Aorta (tissue), 5 donors: Measurements from ENCODE around the gene KREMEN1. TPM values are rescaled to one million over a fixed set of nuclear protein-coding genes. Genes with fewer than 3 reads are reported as not detected.

ENCODE experiments used
- ATAC-seq: fragments of 200-7000 bp; cut with Tn5 transposase; one replicate; pipeline ENCODE4 v1.9.1; 2022; ENCODE audit warnings: moderate library complexity; ENCODE audit not compliant: low FRiP score
- DNase-seq, 2 donors: peaks; one replicate each; pipeline ENCODE4 v3.0.0-alpha.2; 2020
- H3K27ac ChIP-seq, 2 donors: one replicate each; pipeline ENCODE4 v1.5.1; 2013; ENCODE audit warnings: low read length in 2 of 2, mild to moderate bottlenecking in 2 of 2, moderate library complexity in 2 of 2, control low read depth in 1 of 2, inconsistent platforms in 1 of 2, low read depth in 1 of 2
- H3K27me3 ChIP-seq, 2 donors: one replicate each; pipeline ENCODE4 v1.6.1; 2013; ENCODE audit warnings: control low read depth in 1 of 2, low read length in 1 of 2, mild to moderate bottlenecking in 1 of 2, moderate library complexity in 1 of 2; ENCODE audit not compliant: insufficient read depth in 2 of 2, control insufficient read depth in 1 of 2
- H3K36me3 ChIP-seq, 2 donors: one replicate each; pipeline ENCODE4 v1.6.1; 2013; ENCODE audit warnings: control low read depth in 1 of 2, low read length in 1 of 2, mild to moderate bottlenecking in 1 of 2; ENCODE audit not compliant: insufficient read depth in 2 of 2, control insufficient read depth in 1 of 2
- H3K4me1 ChIP-seq, 2 donors: one replicate each; pipeline ENCODE4 v1.6.1; 2013; ENCODE audit warnings: low read length in 2 of 2, control low read depth in 1 of 2, mild to moderate bottlenecking in 1 of 2, moderate library complexity in 1 of 2; ENCODE audit not compliant: insufficient read depth in 2 of 2, control insufficient read depth in 1 of 2
- H3K4me3 ChIP-seq, 2 donors: one replicate each; pipeline ENCODE4 v1.5.1; 2013; ENCODE audit warnings: low read length in 2 of 2, control low read depth in 1 of 2, mild to moderate bottlenecking in 1 of 2
- H3K9me3 ChIP-seq: one replicate; pipeline ENCODE4 v1.6.1; 2013; ENCODE audit warnings: mild to moderate bottlenecking, low read length; ENCODE audit not compliant: control insufficient read depth
- WGBS, 2 donors: extraction: QIAGEN DNeasy Blood & Tissue Kit; methylation state at CpG; one replicate each; pipeline ENCODE4 v1.1.7; 2013; 5-methylcytosine and 5-hydroxymethylcytosine counted together
- intact Hi-C, 2 donors: fragments of 100-400 bp; cut with DNase I; formaldehyde crosslinking; loops; one replicate each; pipeline versions ENCODE4 v1.14.2 to v1.15.0; 2022
- polyA plus RNA-seq, 2 donors: library from polyadenylated mRNA; stranded (reverse); fragments of 200-250 nt; gene quantifications; one replicate each; pipeline ENCODE4 v1.2.3, GENCODE V29; 2013
- total RNA-seq, 2 donors: library from RNA; stranded (reverse); fragmentation: NEBNext Ultra II Directional; extraction: Animal tissue kit (Norgen Biotek cat#: 25700); gene quantifications; one replicate each; pipeline ENCODE4 v1.2.1, GENCODE V29; 2021
- donor health status: healthy with polysubstance abuse.
- donor health status: Bipolar disorder and iron deficiency.
- donor health status: DM: no; HTN: no; CAD: no.
- donor health status: DM: no; HTN: no; CAD: no.
- donor health status: DM: yes; HTN: yes; CAD: no.

The KREMEN1 gene
- total and polyA plus RNA-seq, 4 donors: 1.9 to 19.1 (median 8.5) TPM

GRCh38 chr22:29043906-29044575, 28.8 kb upstream of the KREMEN1 start:
- WGBS, 2 donors: 74 to 79% methylated on average over 7 of the region's 7 CpGs
- Histone ChIP-seq H3K27me3 (no peaks in the 10 kb centered on the region), H3K27ac (peak overlapping the region in 1 of 2 donors; percentile 69), H3K9me3 (no peaks in the 10 kb centered on the region), H3K4me1 (peaks cover 0 to 4% of the 10 kb centered on the region in 2 donors), H3K4me3 (no peak overlapping the region), H3K36me3 (no peaks in the 10 kb centered on the region)
- ATAC-seq (no peak), DNase-seq (no peak)
- intact Hi-C loops: loop anchor here in 1 of 2 donors (10.0 kb wide), 1 partner anchor 439 kb away; no protein-coding TSS in a partner anchor

GRCh38 chr22:29044657-29045176, 28.1 kb upstream of the KREMEN1 start:
- DNase-seq (no peak), ATAC-seq (peak; percentile 42)
- intact Hi-C loops: loop anchor here in 1 of 2 donors (10.0 kb wide), 1 partner anchor 440 kb away; no protein-coding TSS in a partner anchor
- Histone ChIP-seq H3K9me3 (no peaks in the 10 kb centered on the region), H3K4me3 (no peak overlapping the region), H3K27me3 (no peaks in the 10 kb centered on the region), H3K27ac (peak overlapping the region in 1 of 2 donors; percentile 69), H3K4me1 (peaks cover 0 to 4% of the 10 kb centered on the region in 2 donors), H3K36me3 (peaks cover 0 to 6% of the 10 kb centered on the region in 2 donors)
- 57 to 65% methylated on average over 13 of the region's 13 CpGs for WGBS, 2 donors

DNA sequence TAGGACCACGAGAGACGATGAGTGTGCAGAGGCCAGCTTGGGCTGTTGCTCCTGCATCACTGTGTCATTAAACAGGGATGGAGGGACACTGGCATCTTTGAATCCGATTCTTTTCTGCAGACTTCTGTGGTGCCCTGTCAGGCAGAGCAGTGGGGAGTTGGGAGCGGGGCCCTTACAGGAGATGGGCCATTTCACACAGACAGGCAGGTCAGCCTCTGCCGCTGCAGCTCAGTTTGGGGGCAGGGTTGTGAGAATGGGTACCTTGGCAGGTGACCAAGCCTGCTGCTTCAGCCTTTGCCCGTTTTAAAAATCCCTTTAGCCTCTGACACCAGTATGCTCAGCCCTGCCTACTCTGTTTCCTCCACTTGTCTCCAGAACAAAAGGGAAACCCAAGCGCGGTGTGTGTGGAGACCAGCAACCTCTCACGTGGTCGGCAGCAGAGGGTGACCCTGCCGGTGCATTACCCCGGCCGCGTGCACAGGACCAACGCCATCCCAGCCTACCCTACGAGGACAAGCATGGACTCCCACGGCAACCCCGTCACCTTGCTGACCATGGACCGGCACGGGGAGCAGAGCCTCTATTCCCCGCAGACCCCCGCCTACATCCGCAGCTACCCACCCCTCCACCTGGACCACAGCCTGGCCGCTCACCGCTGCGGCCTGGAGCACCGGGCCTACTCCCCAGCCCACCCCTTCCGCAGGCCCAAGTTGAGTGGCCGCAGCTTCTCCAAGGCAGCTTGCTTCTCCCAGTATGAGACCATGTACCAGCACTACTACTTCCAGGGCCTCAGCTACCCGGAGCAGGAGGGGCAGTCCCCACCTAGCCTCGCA, 23.8 kb upstream of the KREMEN1 start:
- WGBS, 2 donors: 90 to 92% methylated on average over 31 of the region's 31 CpGs
- Histone ChIP-seq H3K27me3 (no peaks in the 10 kb centered on the region), H3K36me3 (peaks cover 0 to 10% of the 10 kb centered on the region in 2 donors), H3K9me3 (no peaks in the 10 kb centered on the region), H3K4me1 (no peaks in the 10 kb centered on the region), H3K4me3 (no peak overlapping the region), H3K27ac (no peak overlapping the region)
- intact Hi-C loops: loop anchor here in 1 of 2 donors (10.0 kb wide), 1 partner anchor 444 kb away; no protein-coding TSS in a partner anchor
- DNase-seq: no peak
- no peak for ATAC-seq

- Histone ChIP-seq H3K27me3 (no peaks in the 10 kb centered on the region), H3K4me1 (no peaks in the 10 kb centered on the region), H3K9me3 (no peaks in the 10 kb centered on the region), H3K27ac (no peak overlapping the region), H3K4me3 (no peak overlapping the region), H3K36me3 (peaks cover 0 to 10% of the 10 kb centered on the region in 2 donors)
- ATAC-seq (no peak), DNase-seq (no peak)
- intact Hi-C loops: loop anchor here in 1 of 2 donors (10.0 kb wide), 1 partner anchor 445 kb away; no protein-coding TSS in a partner anchor
- 89 to 90% methylated on average over 38 of the region's 38 CpGs for WGBS, 2 donors
These were observed 23.1 kb upstream of the KREMEN1 start for GRCh38 chr22:29049655-29050263.

DNA sequence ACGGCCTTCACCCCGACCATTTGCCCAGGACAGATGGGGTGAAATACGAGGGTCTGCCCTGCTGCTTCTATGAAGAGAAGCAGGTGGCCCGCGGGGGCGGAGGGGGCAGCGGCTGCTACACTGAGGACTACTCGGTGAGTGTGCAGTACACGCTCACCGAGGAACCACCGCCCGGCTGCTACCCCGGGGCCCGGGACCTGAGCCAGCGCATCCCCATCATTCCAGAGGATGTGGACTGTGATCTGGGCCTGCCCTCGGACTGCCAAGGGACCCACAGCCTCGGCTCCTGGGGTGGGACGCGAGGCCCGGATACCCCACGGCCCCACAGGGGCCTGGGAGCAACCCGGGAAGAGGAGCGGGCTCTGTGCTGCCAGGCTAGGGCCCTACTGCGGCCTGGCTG, 22.4 kb upstream of the KREMEN1 start:
- no peaks in the 10 kb centered on the region for H3K27me3 ChIP-seq
- no peak for DNase-seq
- H3K4me1 ChIP-seq: no peaks in the 10 kb centered on the region
- no peak overlapping the region for H3K4me3 ChIP-seq
- H3K9me3 ChIP-seq: no peaks in the 10 kb centered on the region
- H3K36me3 ChIP-seq: peaks cover 0 to 10% of the 10 kb centered on the region in 2 donors
- ATAC-seq: peak; percentile 6
- intact Hi-C loops: no loop called here
- H3K27ac ChIP-seq: no peak overlapping the region
- 90% methylated on average over 22 to 24 of the region's 24 CpGs for WGBS, 2 donors

DNA sequence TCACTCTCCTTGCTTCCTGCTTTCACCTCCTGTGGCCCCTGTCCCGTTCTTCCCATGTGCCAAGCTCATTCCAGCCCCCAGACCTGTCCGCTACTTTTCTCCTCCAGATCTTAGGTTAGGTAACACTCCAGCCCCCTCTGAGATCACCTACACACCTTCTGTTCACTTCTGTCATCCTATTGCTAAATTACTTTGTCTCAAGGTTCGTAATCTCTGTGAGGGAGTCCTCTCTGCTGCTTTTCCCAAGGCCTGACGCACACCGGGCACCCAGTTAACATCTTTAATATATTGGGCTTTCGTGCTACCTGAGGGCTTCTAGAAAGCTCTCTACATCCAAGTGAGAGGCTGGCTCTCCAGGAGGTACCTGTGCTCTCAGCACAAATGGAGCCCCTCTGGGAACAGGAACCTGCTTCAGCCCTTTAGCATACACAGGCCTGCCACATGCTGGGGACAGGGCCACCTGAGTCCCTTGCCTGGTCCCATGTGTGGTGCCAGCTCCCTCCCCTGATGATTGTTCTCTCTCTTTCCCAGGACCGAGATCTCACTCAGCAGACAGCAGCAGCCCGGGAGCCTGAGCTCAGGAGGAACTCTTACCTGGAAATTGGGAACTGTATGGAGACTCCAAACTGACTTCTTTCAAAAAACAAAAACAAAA, 19.7 kb upstream of the KREMEN1 start:
- peaks cover 0 to 10% of the 10 kb centered on the region in 2 donors for H3K36me3 ChIP-seq
- intact Hi-C loops: no loop called here
- no peaks in the 10 kb centered on the region for H3K4me1 ChIP-seq
- DNase-seq (no peak), ATAC-seq (no peak)
- no peak overlapping the region for H3K4me3 ChIP-seq
- H3K27ac ChIP-seq: no peak overlapping the region
- WGBS, 2 donors: 92 to 93% methylated on average over 8 of the region's 8 CpGs
- H3K9me3 ChIP-seq: no peaks in the 10 kb centered on the region
- H3K27me3 ChIP-seq: no peaks in the 10 kb centered on the region

- peak; percentile 6 for ATAC-seq
- no peak overlapping the region for H3K4me3 ChIP-seq
- no peaks in the 10 kb centered on the region for H3K27me3 ChIP-seq
- no peaks in the 10 kb centered on the region for H3K4me1 ChIP-seq
- WGBS, 2 donors: 78 to 82% methylated on average over 10 of the region's 10 CpGs
- H3K9me3 ChIP-seq: no peaks in the 10 kb centered on the region
- no peak for DNase-seq
- no peak overlapping the region for H3K27ac ChIP-seq
- peaks cover 0 to 8% of the 10 kb centered on the region in 2 donors for H3K36me3 ChIP-seq
- intact Hi-C loops: no loop called here
These were observed 18.5 kb upstream of the KREMEN1 start for GRCh38 chr22:29054251-29054767.
